HG02588 (cell line): Measurements from ENCODE around the gene EEF1G.
"Not testable (repeated sequence)": the region's sequence is repeated elsewhere in the genome, so short reads cannot be mapped to it uniquely, and the experiment has no call there.

Experiments
- ATAC-seq: cut with Tn5 transposase; IDR thresholded peaks from one replicate; pipeline ENCODE4 v1.9.1; 2021; ENCODE audit warnings: mild to moderate bottlenecking, moderate library complexity; ENCODE audit not compliant: unreplicated experiment

EEF1G gene

GRCh38 chr11:62573592-62574362, at the start of gene EEF1G:
EEF1G (minus strand) TSS chr11:62573891; CDS start chr11:62573842, 49 bp downstream.
- peak; percentile 83 for ATAC-seq

GRCh38 chr11:62622476-62623089, 48.9 kb upstream of the EEF1G start:
- no peak for ATAC-seq

- ATAC-seq = peak; percentile 94
These were observed 48.1 kb upstream of the EEF1G start, which contains the start of gene B3GAT3 for GRCh38 chr11:62621567-62622470. B3GAT3 (minus strand) TSS chr11:62621986; CDS start chr11:62621947, 39 bp downstream.

- no peak for ATAC-seq
These were observed 47.4 kb upstream of the EEF1G start for GRCh38 chr11:62621027-62621566.

GRCh38 chr11:62616957-62617356, 43.3 kb upstream of the EEF1G start:
- not testable (repeated sequence) for ATAC-seq

GRCh38 chr11:62615521-62615920, 41.8 kb upstream of the EEF1G start:
- ATAC-seq = no peak

GRCh38 chr11:62614275-62614674, 40.6 kb upstream of the EEF1G start:
- ATAC-seq = no peak

GRCh38 chr11:62613291-62613778, 39.6 kb upstream of the EEF1G start:
- no peak for ATAC-seq

GRCh38 chr11:62612366-62613290, 38.9 kb upstream of the EEF1G start, which contains the start of the genes EML3 and ROM1:
EML3 (minus strand) TSS chr11:62612775; CDS start chr11:62612457, 318 bp downstream.
ROM1 (plus strand) TSS chr11:62613257; CDS start chr11:62613282, 25 bp downstream.
- peak; percentile 64 for ATAC-seq

GRCh38 chr11:62611705-62612365, 38.1 kb upstream of the EEF1G start:
- ATAC-seq = peak; percentile 2

- no peak for ATAC-seq
These were observed 37.4 kb upstream of the EEF1G start for GRCh38 chr11:62610814-62611704.

- no peak for ATAC-seq
These were observed 36.7 kb upstream of the EEF1G start for GRCh38 chr11:62610403-62610802.

- ATAC-seq = no peak
These were observed 35.1 kb upstream of the EEF1G start for GRCh38 chr11:62608776-62609175.

- no peak for ATAC-seq
These were observed 34.0 kb upstream of the EEF1G start for GRCh38 chr11:62607714-62608113.

GRCh38 chr11:62605902-62606301, 32.2 kb upstream of the EEF1G start:
- ATAC-seq = no peak

GRCh38 chr11:62605467-62605866, 31.8 kb upstream of the EEF1G start:
- no peak for ATAC-seq

GRCh38 chr11:62604460-62605120, 30.9 kb upstream of the EEF1G start:
- ATAC-seq = no peak
